ENCODE data around the gene LTBP3.

- TF ChIP-seq, protein P1, sequence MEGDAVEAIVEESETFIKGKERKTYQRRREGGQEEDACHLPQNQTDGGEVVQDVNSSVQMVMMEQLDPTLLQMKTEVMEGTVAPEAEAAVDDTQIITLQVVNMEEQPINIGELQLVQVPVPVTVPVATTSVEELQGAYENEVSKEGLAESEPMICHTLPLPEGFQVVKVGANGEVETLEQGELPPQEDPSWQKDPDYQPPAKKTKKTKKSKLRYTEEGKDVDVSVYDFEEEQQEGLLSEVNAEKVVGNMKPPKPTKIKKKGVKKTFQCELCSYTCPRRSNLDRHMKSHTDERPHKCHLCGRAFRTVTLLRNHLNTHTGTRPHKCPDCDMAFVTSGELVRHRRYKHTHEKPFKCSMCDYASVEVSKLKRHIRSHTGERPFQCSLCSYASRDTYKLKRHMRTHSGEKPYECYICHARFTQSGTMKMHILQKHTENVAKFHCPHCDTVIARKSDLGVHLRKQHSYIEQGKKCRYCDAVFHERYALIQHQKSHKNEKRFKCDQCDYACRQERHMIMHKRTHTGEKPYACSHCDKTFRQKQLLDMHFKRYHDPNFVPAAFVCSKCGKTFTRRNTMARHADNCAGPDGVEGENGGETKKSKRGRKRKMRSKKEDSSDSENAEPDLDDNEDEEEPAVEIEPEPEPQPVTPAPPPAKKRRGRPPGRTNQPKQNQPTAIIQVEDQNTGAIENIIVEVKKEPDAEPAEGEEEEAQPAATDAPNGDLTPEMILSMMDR (IDR thresholded peaks at IDR 0.05; ENCODE audit: extremely low read depth in 1 of 2, insufficient read depth in 1 of 2, low read depth in 1 of 2, low read length in 2 of 2): no peak
- no peak for TF ChIP-seq POLR2A (IDR thresholded peaks at IDR 0.05; ENCODE audit: low read depth, low read length)
- no peak for TF ChIP-seq EZH2 (IDR thresholded peaks at IDR 0.05; ENCODE audit: borderline replicate concordance, low read depth, low read length, severe bottlenecking)
- TF ChIP-seq POLR2AphosphoS5 (IDR thresholded peaks at IDR 0.05; ENCODE audit: insufficient read depth, low read depth, low read length): no peak
- no peak for TF ChIP-seq GATA2 (IDR thresholded peaks at IDR 0.05; ENCODE audit: insufficient read depth, insufficient read length, low read depth, low read length)
- no peak for TF ChIP-seq JUN (IDR thresholded peaks at IDR 0.05; ENCODE audit: borderline replicate concordance, insufficient read depth, insufficient read length, low read depth)
- TF ChIP-seq MAX (IDR thresholded peaks at IDR 0.05; ENCODE audit: insufficient read depth, insufficient read length): no peak
- TF ChIP-seq FOS (IDR thresholded peaks at IDR 0.05; ENCODE audit: borderline replicate concordance, insufficient read depth, low read length): no peak
Measured at GRCh38 chr11:65586247-65586630, 28.1 kb upstream of the LTBP3 start.

Data from endothelial cell of umbilical vein (primary cell).